GM19463 (cell line): ENCODE results near the gene ZNF85.
"Not testable (repeated sequence)": the region's sequence is repeated elsewhere in the genome, so short reads cannot be mapped to it uniquely, and the experiment has no call there.

ENCODE experiments used
- ATAC-seq: cut with Tn5 transposase; IDR thresholded peaks from one replicate; pipeline ENCODE4 v1.9.1; 2021; ENCODE audit warnings: mild to moderate bottlenecking, moderate library complexity; ENCODE audit not compliant: unreplicated experiment

The ZNF85 gene

GRCh38 chr19:20923077-20923871 lies at the start of gene ZNF85:
Gene ZNF85, plus strand, starts transcription at chr19:20923251. Its CDS starts 150 bp downstream, at chr19:20923401.
- ATAC-seq: peak; percentile 98

DNA sequence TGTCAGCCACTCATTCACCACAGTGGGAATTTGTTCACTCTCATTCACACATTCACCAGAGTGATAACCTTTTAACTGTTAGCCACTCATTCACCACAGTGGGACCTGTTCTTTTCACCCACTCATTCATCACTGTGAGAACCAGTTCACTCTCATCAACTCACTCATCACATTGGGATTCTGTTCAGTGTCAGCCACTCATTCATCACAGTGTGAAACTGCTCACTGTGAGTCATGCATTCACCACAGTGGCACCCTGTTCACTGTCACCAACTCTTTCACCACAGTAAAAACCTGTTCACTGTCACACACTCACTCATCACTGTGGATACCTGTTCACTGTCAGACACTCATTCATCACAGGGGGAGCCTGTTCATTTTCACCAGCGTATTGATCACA lies 43.5 kb upstream of the ZNF85 start:
- no peak for ATAC-seq

GRCh38 chr19:20912973-20913372 lies 10.1 kb upstream of the ZNF85 start:
- no peak for ATAC-seq

GRCh38 chr19:20925481-20925880 lies 2.4 kb downstream of the ZNF85 start:
- no peak for ATAC-seq

DNA sequence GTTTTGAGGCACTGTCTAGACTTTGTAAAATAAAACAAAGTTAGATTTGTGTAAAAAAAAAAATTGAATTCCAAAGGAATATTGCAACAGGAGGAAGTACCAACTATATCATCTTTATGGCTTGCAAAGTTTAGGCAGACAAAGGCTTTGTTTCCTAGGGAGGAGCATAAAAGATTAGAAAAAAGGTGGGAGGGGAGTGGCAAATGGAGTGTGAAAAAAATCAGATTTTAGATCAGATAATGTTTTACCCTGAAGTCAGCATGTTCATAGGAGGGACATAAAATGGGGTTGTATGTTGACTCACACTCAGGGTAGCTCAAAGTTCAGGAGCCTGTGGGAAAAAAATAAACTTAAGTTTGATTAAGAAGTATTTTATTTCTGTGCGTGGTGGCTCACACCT lies 3.7 kb downstream of the ZNF85 start:
- ATAC-seq: no peak

GRCh38 chr19:20928371-20928770 lies 5.3 kb downstream of the ZNF85 start:
- ATAC-seq: no peak

- not testable (repeated sequence) for ATAC-seq
Measured at GRCh38 chr19:20936322-20936947, 13.4 kb downstream of the ZNF85 start.

DNA sequence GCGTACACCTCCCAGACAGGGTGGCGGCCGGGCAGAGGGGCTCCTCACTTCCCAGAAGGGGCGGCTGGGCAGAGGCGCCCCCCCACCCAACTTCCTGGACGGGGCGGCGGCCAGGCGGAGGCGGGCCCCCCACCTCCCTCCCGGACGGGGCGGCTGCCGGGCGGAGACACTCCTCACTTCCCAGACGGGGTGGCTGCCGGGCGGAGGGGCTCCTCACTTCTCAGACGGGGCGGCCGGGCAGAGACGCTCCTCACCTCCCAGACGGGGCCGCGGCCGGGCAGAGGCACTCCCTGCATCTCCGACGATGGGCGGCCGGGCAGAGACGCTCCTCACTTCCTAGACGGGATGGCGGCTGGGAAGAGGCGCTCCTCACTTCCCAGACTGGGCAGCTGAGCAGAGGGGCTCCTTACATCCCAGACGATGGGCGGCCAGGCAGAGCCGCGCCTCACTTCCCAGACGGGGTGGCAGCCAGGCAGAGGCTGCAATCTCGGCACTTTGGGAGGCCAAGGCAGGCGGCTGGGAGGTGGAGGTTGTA lies 29.6 kb downstream of the ZNF85 start:
- ATAC-seq: not testable (repeated sequence)

GRCh38 chr19:20964798-20965197 lies 41.7 kb downstream of the ZNF85 start:
- no peak for ATAC-seq

DNA sequence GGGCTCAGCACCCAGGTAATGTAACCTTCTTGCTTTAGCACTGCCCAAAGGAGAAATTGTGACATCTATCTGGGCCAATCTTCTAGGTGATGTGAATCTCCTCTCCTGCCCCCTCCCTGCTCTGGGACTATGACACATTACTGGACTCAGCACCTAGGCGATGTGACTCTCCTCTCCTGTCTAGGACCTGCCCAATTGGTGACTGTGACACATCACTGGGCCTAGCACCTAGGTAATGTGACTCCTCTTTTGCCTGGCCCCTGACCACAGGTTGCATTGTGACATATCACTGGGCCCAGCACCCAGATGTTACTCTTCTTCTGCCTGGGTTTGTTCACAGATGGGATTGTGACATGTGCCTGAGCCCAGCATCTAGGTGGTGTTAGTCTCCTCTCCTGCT lies 45.0 kb downstream of the ZNF85 start:
- ATAC-seq: no peak

- ATAC-seq: no peak
Measured at GRCh38 chr19:20969498-20969897, 46.4 kb downstream of the ZNF85 start.

GRCh38 chr19:20969898-20970297 lies 46.8 kb downstream of the ZNF85 start:
- ATAC-seq: no peak

DNA sequence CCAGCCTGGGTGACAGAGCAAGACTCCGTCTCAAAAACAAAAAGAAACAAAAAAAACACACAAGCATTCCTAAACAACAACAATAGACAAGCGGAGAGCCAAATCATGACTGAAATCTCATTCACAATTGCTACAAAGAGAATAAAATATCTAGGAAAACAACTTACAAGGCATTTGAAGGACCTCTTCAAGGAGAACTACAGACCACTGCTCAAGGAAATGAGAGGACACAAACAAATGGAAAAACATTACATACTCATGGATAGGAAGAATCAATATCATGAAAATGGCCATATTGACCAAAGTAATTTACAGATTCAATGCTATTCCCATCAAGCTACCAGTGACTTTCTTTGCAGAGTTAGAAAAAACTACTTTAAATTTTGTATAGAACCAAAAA lies 69.7 kb downstream of the ZNF85 start:
- not testable (repeated sequence) for ATAC-seq

DNA sequence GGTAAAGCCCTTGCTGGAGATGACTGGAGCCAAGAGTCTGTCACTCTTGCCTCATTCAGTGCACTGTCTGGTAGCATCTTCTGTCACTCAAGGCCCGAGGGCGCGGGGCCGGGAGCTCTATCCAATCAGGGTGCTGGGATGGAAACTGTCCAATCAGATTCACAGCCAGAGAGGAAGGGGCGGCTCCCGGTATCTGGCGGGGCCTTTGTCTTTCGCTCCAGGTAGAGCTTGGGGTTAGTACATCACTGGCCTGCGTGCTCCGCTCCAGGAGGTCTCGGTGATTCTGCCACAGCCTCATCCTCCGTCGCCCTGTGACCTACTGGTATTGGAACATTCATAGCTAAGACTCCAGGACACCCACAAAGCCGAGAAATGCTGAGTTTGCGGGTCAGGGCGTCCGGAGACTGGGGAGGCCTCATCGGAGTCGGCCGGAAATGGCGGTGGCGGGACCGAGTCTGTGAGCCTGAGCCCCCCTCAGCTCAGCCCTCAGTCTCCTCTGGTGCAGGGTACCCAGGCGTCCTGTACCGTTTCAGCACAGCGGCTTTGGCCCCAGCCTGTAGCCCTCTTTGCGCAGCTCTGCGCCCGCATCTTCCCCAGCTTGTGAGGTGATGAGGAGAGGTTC lies 76.8 kb downstream of the ZNF85 start:
- peak; percentile 99 for ATAC-seq
